ENCODE measurements around the gene PAGE1. TPM values are rescaled to one million over a fixed set of nuclear protein-coding genes. Genes with fewer than 3 reads are reported as not detected.

PAGE1 gene
- total and polyA plus RNA-seq, 2 donors (not counting 1 experiment from before 2014, with no cell fraction given), result not detected

GRCh38 chrX:49701933-49702332, 6.1 kb upstream of the PAGE1 start:
- Histone ChIP-seq H3K4me1 (ENCODE audit: control insufficient read depth, extremely low read depth, insufficient read depth, low read length) (no peaks in the 10 kb centered on the region), H3K4me3 (replicated peaks in 1 of 4; ENCODE audit: control extremely low read depth in 1 of 4, insufficient read depth in 1 of 4, low read depth in 3 of 4, low read length in 4 of 4) (no peak overlapping the region), H3K9ac (ENCODE audit: insufficient read depth, low read length) (no peak overlapping the region), H3K27ac (ENCODE audit: insufficient read depth, low read length) (no peak overlapping the region), H3K4me2 (ENCODE audit: extremely low read depth, insufficient read depth, low read length) (no peak overlapping the region), H3K27me3 (ENCODE audit: control insufficient read depth, insufficient read depth, low read length) (no peaks in the 10 kb centered on the region), H3K36me3 (ENCODE audit: control insufficient read depth, insufficient read depth, low read length) (no peaks in the 10 kb centered on the region), H3K9me3 (ENCODE audit: control insufficient read depth, insufficient read depth, low read depth, low read length) (no peaks in the 10 kb centered on the region), H4K20me1 (ENCODE audit: control insufficient read depth, extremely low read depth, insufficient read depth, low read length) (no peaks in the 10 kb centered on the region), H3K79me2 (ENCODE audit: control insufficient read depth, insufficient read depth, low read length) (no peaks in the 10 kb centered on the region), H2AFZ (ENCODE audit: low read length) (no peak overlapping the region)
- DNase-seq (ENCODE audit: low read depth in 2 of 2), result no peak
- TF ChIP-seq EZH2 (IDR thresholded peaks at IDR 0.05; ENCODE audit: low read length, missing control alignments) (no peak), CTCF (conservative IDR thresholded peaks at IDR 0.05 in 1 of 2, IDR thresholded peaks at IDR 0.05 in 1 of 2; ENCODE audit: low read depth in 1 of 2, low read length in 2 of 2) (no peak)

GRCh38 chrX:49701323-49701722, 5.5 kb upstream of the PAGE1 start:
- no peaks in the 10 kb centered on the region for H3K4me1 ChIP-seq (ENCODE audit: control insufficient read depth, extremely low read depth, insufficient read depth, low read length)
- no peak overlapping the region for H3K9ac ChIP-seq (ENCODE audit: insufficient read depth, low read length)
- H3K27ac ChIP-seq (ENCODE audit: insufficient read depth, low read length), result no peak overlapping the region
- no peaks in the 10 kb centered on the region for H3K79me2 ChIP-seq (ENCODE audit: control insufficient read depth, insufficient read depth, low read length)
- H3K4me3 ChIP-seq (replicated peaks in 1 of 4; ENCODE audit: control extremely low read depth in 1 of 4, insufficient read depth in 1 of 4, low read depth in 3 of 4, low read length in 4 of 4), result no peak overlapping the region
- no peaks in the 10 kb centered on the region for H3K9me3 ChIP-seq (ENCODE audit: control insufficient read depth, insufficient read depth, low read depth, low read length)
- no peaks in the 10 kb centered on the region for H3K27me3 ChIP-seq (ENCODE audit: control insufficient read depth, insufficient read depth, low read length)
- H3K36me3 ChIP-seq (ENCODE audit: control insufficient read depth, insufficient read depth, low read length), result no peaks in the 10 kb centered on the region
- DNase-seq (ENCODE audit: low read depth in 2 of 2), result no peak
- TF ChIP-seq CTCF (conservative IDR thresholded peaks at IDR 0.05 in 1 of 2, IDR thresholded peaks at IDR 0.05 in 1 of 2; ENCODE audit: low read depth in 1 of 2, low read length in 2 of 2) (no peak), EZH2 (IDR thresholded peaks at IDR 0.05; ENCODE audit: low read length, missing control alignments) (no peak)
- no peaks in the 10 kb centered on the region for H4K20me1 ChIP-seq (ENCODE audit: control insufficient read depth, extremely low read depth, insufficient read depth, low read length)
- no peak overlapping the region for H2AFZ ChIP-seq (ENCODE audit: low read length)
- no peak overlapping the region for H3K4me2 ChIP-seq (ENCODE audit: extremely low read depth, insufficient read depth, low read length)

GRCh38 chrX:49675075-49675719, 20.6 kb downstream of the PAGE1 start:
- Histone ChIP-seq H3K79me2 (ENCODE audit: control insufficient read depth, insufficient read depth, low read length) (no peaks in the 10 kb centered on the region), H3K9me3 (ENCODE audit: control insufficient read depth, insufficient read depth, low read depth, low read length) (no peaks in the 10 kb centered on the region), H3K4me1 (ENCODE audit: control insufficient read depth, extremely low read depth, insufficient read depth, low read length) (no peaks in the 10 kb centered on the region), H3K36me3 (ENCODE audit: control insufficient read depth, insufficient read depth, low read length) (no peaks in the 10 kb centered on the region), H3K9ac (ENCODE audit: insufficient read depth, low read length) (no peak overlapping the region), H2AFZ (ENCODE audit: low read length) (no peak overlapping the region), H3K27ac (ENCODE audit: insufficient read depth, low read length) (no peak overlapping the region), H4K20me1 (ENCODE audit: control insufficient read depth, extremely low read depth, insufficient read depth, low read length) (no peaks in the 10 kb centered on the region), H3K27me3 (ENCODE audit: control insufficient read depth, insufficient read depth, low read length) (no peaks in the 10 kb centered on the region), H3K4me3 (replicated peaks in 1 of 4; ENCODE audit: control extremely low read depth in 1 of 4, insufficient read depth in 1 of 4, low read depth in 3 of 4, low read length in 4 of 4) (no peak overlapping the region), H3K4me2 (ENCODE audit: extremely low read depth, insufficient read depth, low read length) (no peak overlapping the region)
- DNase-seq (ENCODE audit: low read depth in 2 of 2), result no peak
- TF ChIP-seq CTCF (conservative IDR thresholded peaks at IDR 0.05 in 1 of 2, IDR thresholded peaks at IDR 0.05 in 1 of 2; ENCODE audit: low read depth in 1 of 2, low read length in 2 of 2), result no peak
- no peak for TF ChIP-seq EZH2 (IDR thresholded peaks at IDR 0.05; ENCODE audit: low read length, missing control alignments)

Measured in fibroblast of lung (primary cell).